Ovary (tissue), 9 donors: ENCODE data around the gene ARHGAP12. TPM values are rescaled to one million over a fixed set of nuclear protein-coding genes. Genes with fewer than 3 reads are reported as not detected.

Experiments used
- DNase-seq, 5 donors: peaks; one replicate each; pipeline ENCODE4 v3.0.0-alpha.2; 2019 to 2020
- H3K27ac ChIP-seq, 2 donors: fragments of 200-600 bp; one replicate each; pipeline versions ENCODE4 v1.5.1 to v1.8.0; 2019 to 2022
- H3K27me3 ChIP-seq: fragments of 200-600 bp; one replicate; pipeline ENCODE4 v1.8.0; 2022
- H3K36me3 ChIP-seq: fragments of 200-600 bp; sonication (generic); one replicate; pipeline ENCODE4 v1.5.1; 2019
- H3K4me1 ChIP-seq: one replicate; pipeline ENCODE4 v1.8.1; 2013; ENCODE audit warnings: mild to moderate bottlenecking, moderate library complexity; ENCODE audit not compliant: insufficient read depth
- H3K4me3 ChIP-seq: fragments of 200-600 bp; sonication (generic); one replicate; pipeline ENCODE4 v1.5.1; 2017
- H3K9me3 ChIP-seq, 2 donors: fragments of 200-600 bp in 1 of 2; sonication (generic) in 1 of 2; one replicate each; pipeline versions ENCODE4 v1.5.1 to v1.8.1; 2013 to 2019; ENCODE audit warnings: mild to moderate bottlenecking in 1 of 2, moderate library complexity in 1 of 2
- EP300 ChIP-seq: sonication (generic); formaldehyde crosslinking; IDR thresholded peaks from one replicate; pipeline ENCODE4 v1.6.1; 2017; ENCODE audit warnings: antibody characterized with exemption
- POLR2A ChIP-seq: fragments of 450-650 bp; IDR thresholded peaks from one replicate; pipeline ENCODE4 v1.6.1; 2017; ENCODE audit warnings: antibody characterized with exemption, mild to moderate bottlenecking, moderate library complexity
- WGBS, 3 donors: extraction: QIAGEN DNeasy Blood & Tissue Kit in 1 of 3; methylation state at CpG; one replicate each; pipeline versions ENCODE4 v1.1.5 to v1.1.7; 2013 to 2017; 5-methylcytosine and 5-hydroxymethylcytosine counted together
- intact Hi-C, 4 donors: fragments of 100-400 bp; cut with DNase I; formaldehyde crosslinking; loops; one replicate each; pipeline versions ENCODE4 v1.11.0 to v1.15.1; 2022 to 2023
- polyA plus RNA-seq, 2 donors: library from polyadenylated mRNA; stranded (reverse); fragments of 200-250 nt in 1 of 2; fragments of 350-450 nt in 1 of 2; fragmentation: Illumina TruSeq in 1 of 2; extraction: RNeasy Lipid Tissue Mini Kit (QIAGEN cat#74804) in 1 of 2; gene quantifications; one replicate each; pipeline ENCODE4 v1.2.3, GENCODE V29; 2013 to 2014
- total RNA-seq, 7 donors: library from RNA; depleted of rRNA in 2 of 7; stranded (reverse); fragments of >200 nt in 2 of 7; fragmentation: NEBNext Ultra II Directional in 3 of 7; extraction: Animal tissue kit (Norgen Biotek cat#: 25700) in 3 of 7; gene quantifications; one replicate each; pipeline versions ENCODE4 v1.1.0 to v1.2.4, GENCODE V29; 2016 to 2023
- TF ChIP-seq, protein P1 (sequence below), 3 donors: fragments of 450-650 bp in 2 of 3; fragments of 200-600 bp in 1 of 3; IDR thresholded peaks; one replicate each; pipeline versions ENCODE4 v1.5.1 to v1.8.0; 2016 to 2022; ENCODE audit warnings: antibody characterized with exemption in 3 of 3, mild to moderate bottlenecking in 1 of 3
- donor health status: DM: no; HTN: no; CAD: no; lungs with moderate emphysema.
- donor health status: DM: no; HTN: no; CAD: no.
- donor health status: Bipolar disorder and iron deficiency.
- donor health status: DM: yes; HTN: yes; CAD: no.
- donor health status: DM: no; HTN: no; CAD: no.
- donor health status: DM: yes; HTN: yes; CAD: no.

Gene ARHGAP12
- total and polyA plus RNA-seq, 9 donors, result 13.9 to 60.6 (median 32.0) TPM

DNA sequence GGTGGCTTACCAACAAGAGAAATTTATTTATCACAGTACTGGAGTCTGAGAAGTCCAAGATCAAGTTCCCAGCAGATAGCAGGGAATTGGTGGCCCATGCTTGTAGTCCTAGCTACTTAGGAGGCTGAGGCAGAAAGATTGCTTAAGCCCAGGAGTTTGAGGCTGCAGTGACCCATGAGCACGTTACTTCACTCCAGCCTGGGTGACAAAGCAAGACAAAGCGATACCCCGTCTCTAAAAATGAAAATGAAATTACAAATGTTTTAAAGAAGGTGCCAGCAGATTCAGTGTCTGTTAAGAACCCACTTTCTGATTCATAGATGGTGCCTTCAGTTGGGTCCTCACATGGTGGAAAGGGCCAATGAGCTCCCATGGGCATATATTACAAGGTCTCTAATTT is 20.6 kb upstream of the ARHGAP12 start:
- Histone ChIP-seq H3K36me3 (no peaks in the 10 kb centered on the region), H3K9me3 (peaks cover 0 to 4% of the 10 kb centered on the region in 2 donors), H3K27ac (no peak overlapping the region), H3K4me1 (peaks cover 5% of the 10 kb centered on the region), H3K4me3 (no peak overlapping the region), H3K27me3 (no peaks in the 10 kb centered on the region)
- TF ChIP-seq EP300, result no peak
- no peak for TF ChIP-seq POLR2A
- TF ChIP-seq, protein P1, sequence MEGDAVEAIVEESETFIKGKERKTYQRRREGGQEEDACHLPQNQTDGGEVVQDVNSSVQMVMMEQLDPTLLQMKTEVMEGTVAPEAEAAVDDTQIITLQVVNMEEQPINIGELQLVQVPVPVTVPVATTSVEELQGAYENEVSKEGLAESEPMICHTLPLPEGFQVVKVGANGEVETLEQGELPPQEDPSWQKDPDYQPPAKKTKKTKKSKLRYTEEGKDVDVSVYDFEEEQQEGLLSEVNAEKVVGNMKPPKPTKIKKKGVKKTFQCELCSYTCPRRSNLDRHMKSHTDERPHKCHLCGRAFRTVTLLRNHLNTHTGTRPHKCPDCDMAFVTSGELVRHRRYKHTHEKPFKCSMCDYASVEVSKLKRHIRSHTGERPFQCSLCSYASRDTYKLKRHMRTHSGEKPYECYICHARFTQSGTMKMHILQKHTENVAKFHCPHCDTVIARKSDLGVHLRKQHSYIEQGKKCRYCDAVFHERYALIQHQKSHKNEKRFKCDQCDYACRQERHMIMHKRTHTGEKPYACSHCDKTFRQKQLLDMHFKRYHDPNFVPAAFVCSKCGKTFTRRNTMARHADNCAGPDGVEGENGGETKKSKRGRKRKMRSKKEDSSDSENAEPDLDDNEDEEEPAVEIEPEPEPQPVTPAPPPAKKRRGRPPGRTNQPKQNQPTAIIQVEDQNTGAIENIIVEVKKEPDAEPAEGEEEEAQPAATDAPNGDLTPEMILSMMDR (IDR thresholded peaks at IDR 0.05), result no peak
- WGBS, 3 donors, result 94 to 96% (median 96%) methylated on average over 3 of the region's 3 CpGs
- DNase-seq, result no peak
- intact Hi-C loops, result loop anchor here in 2 of 4 donors (5.0 to 10.0 kb wide), 2 partner anchors 84 to 1212 kb away; no protein-coding TSS in a partner anchor

DNA sequence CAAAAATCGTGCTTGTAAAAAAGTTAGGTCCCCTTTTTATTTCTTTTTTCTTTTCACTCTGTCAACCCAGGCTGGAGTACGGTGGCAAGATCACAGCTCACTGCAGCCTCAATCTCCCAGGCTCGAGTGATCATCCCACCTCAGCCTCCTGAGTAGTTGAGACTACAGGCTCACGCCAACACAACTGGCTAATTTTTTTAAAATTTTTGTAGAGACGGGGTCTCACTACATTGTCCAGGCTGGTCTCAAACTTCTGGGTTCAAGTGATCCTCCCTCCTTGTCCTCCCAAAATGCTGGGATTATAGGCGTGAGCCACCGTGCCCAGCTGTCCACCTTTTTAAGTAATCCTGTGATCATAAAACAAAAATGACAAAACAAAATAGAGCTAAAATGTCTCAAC is 19.4 kb upstream of the ARHGAP12 start:
- H3K4me3 ChIP-seq, result no peak overlapping the region

DNA sequence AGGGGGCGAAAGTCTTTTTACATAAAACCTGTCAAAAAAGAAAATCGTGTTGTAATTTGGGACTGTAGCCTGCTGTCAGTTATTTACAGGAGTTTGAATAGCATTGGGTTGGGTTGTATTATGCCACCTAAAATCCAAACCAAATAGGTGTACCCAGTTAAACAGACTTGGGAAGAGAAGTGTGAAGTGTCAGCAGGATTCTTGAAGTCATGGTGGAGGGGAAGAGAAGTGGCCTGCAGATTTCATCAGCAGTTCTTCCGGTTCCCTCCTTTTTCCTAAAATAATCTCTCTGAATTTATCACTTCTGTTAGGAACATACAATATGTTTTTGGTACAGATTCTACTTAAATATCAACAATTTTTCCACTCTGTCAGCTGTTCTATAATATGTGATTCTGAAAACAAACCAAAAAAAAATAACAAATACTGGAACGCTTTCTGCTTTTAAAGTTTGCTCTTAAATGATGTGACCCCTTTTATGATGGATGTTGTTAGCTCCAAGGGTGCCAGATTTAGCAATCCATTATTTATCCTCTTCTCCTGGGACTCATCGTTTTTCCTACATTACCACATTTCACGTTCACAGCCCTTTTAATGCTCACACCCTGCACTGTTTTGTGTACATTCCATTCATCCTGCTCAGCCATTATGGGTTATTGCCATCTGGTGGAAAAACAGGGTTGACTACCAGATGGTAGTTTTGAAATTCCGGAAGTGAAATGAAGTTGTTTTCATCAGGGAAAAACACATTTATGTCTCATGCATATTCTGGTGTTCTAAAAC is 18.7 kb upstream of the ARHGAP12 start:
- peak in 2 of 5 donors; percentile 15 to 52 for DNase-seq
- WGBS, 3 donors, result 20 to 26% (median 23%) methylated on average over 7 of the region's 7 CpGs

More for the DNA sequence above, 19.4 kb upstream of the ARHGAP12 start:
- intact Hi-C loops, result loop anchor here in 2 of 4 donors (5.0 to 10.0 kb wide), 2 partner anchors 83 to 1211 kb away; no protein-coding TSS in a partner anchor
- H3K9me3 ChIP-seq, result no peaks in the 10 kb centered on the region
- TF ChIP-seq, protein P1 (IDR thresholded peaks at IDR 0.05), result no peak
- TF ChIP-seq POLR2A (no peak), EP300 (no peak)
- peak overlapping the region in 1 of 2 donors; percentile 2 for H3K27ac ChIP-seq
- H3K36me3 ChIP-seq, result no peaks in the 10 kb centered on the region
- DNase-seq, result no peak
- H3K27me3 ChIP-seq, result no peaks in the 10 kb centered on the region
- H3K4me1 ChIP-seq, result peaks cover 5% of the 10 kb centered on the region
- WGBS, 3 donors, result 37 to 40% (median 38%) methylated on average over 7 of the region's 7 CpGs

DNA sequence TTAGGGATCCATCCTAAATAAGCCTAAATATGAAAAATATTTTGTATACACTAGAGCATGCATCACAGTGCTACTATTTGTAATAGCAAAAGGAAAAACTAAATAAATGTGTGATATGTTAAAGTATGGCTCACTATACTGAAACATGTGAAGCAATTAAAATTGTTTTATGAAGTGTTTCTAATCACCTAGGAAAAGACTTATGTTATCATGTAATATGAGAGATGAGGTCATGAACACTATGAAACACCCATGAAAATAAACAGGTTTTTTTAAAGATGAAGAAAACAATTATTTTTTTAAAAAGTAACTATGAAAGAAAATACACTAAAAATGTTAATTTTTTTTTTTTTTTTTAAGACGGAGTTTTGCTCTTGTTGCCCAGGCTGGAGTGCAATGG is 16.8 kb upstream of the ARHGAP12 start:
- Histone ChIP-seq H3K27ac (no peak overlapping the region), H3K27me3 (no peaks in the 10 kb centered on the region), H3K36me3 (no peaks in the 10 kb centered on the region), H3K9me3 (no peaks in the 10 kb centered on the region), H3K4me3 (no peak overlapping the region), H3K4me1 (peaks cover 6% of the 10 kb centered on the region)
- intact Hi-C loops, result loop anchor here in 2 of 4 donors (5.0 to 10.0 kb wide), 2 partner anchors 81 to 1208 kb away; no protein-coding TSS in a partner anchor
- DNase-seq, result no peak
- TF ChIP-seq EP300, result no peak
- no peak for TF ChIP-seq POLR2A
- TF ChIP-seq, protein P1 (IDR thresholded peaks at IDR 0.05), result no peak
- 60 to 76% (median 71%) methylated on average over 1 of the region's 1 CpG for WGBS, 3 donors

More for the DNA sequence above, 18.7 kb upstream of the ARHGAP12 start:
- Histone ChIP-seq H3K36me3 (no peaks in the 10 kb centered on the region), H3K9me3 (no peaks in the 10 kb centered on the region), H3K4me1 (peaks cover 5% of the 10 kb centered on the region), H3K27me3 (no peaks in the 10 kb centered on the region), H3K4me3 (no peak overlapping the region), H3K27ac (peak overlapping the region in 1 of 2 donors; percentile 2)
- intact Hi-C loops, result loop anchor here in 2 of 4 donors (1.0 to 10.0 kb wide), 3 partner anchors 12 to 1210 kb away; no protein-coding TSS in a partner anchor
- TF ChIP-seq POLR2A, result no peak
- TF ChIP-seq, protein P1 (IDR thresholded peaks at IDR 0.05), result peak; percentile 43 to 52 (median 48)
